Type B pancreatic cell (in vitro differentiated cells): ENCODE data around the gene TRAIP. TPM values are rescaled to one million over a fixed set of nuclear protein-coding genes. Genes with fewer than 3 reads are reported as not detected.
"Not testable (repeated sequence)": the region's sequence is repeated elsewhere in the genome, so short reads cannot be mapped to it uniquely, and the experiment has no call there.

Experiments used
- DNase-seq: peaks from one replicate; pipeline ENCODE4 v3.0.0; 2021; ENCODE audit warnings: mixed read lengths; ENCODE audit not compliant: unreplicated experiment; ENCODE audit errors: extremely low spot score
- H3K27ac Mint-ChIP-seq: 2 replicates; pipeline ENCODE4 v1.8.0; 2021; ENCODE audit warnings: mild to moderate bottlenecking, mixed read lengths
- H3K27me3 Mint-ChIP-seq: 2 replicates; pipeline ENCODE4 v1.8.0; 2021; ENCODE audit warnings: mixed read lengths
- H3K36me3 Mint-ChIP-seq: 2 replicates; pipeline ENCODE4 v1.8.0; 2021; ENCODE audit warnings: mixed read lengths
- H3K4me1 Mint-ChIP-seq: one replicate; pipeline ENCODE4 v1.8.0; 2021; ENCODE audit warnings: mixed read lengths; ENCODE audit not compliant: unreplicated experiment
- H3K4me3 Mint-ChIP-seq: 2 replicates; pipeline ENCODE4 v1.8.0; 2021; ENCODE audit warnings: mild to moderate bottlenecking, mixed read lengths
- H3K9me3 Mint-ChIP-seq: 2 replicates; pipeline ENCODE4 v1.8.0; 2021; ENCODE audit warnings: mixed read lengths
- long read RNA-seq: library from polyadenylated mRNA; unstranded; transcript quantifications from one replicate; pipeline ENCODE4 v2.0.0, GENCODE V29; 2020
- total RNA-seq: library from RNA; stranded (reverse); gene quantifications from 2 replicates; pipeline ENCODE4 v1.2.1, GENCODE V29; 2021; ENCODE audit warnings: low replicate concordance
- TF ChIP-seq, protein P1 (sequence below): fragments of 200-600 bp; sonication (generic); conservative IDR thresholded peaks from 2 replicates; pipeline ENCODE4 v1.5.0; 2021; ENCODE audit warnings: antibody characterized with exemption, mild to moderate bottlenecking

The TRAIP gene, protein sequence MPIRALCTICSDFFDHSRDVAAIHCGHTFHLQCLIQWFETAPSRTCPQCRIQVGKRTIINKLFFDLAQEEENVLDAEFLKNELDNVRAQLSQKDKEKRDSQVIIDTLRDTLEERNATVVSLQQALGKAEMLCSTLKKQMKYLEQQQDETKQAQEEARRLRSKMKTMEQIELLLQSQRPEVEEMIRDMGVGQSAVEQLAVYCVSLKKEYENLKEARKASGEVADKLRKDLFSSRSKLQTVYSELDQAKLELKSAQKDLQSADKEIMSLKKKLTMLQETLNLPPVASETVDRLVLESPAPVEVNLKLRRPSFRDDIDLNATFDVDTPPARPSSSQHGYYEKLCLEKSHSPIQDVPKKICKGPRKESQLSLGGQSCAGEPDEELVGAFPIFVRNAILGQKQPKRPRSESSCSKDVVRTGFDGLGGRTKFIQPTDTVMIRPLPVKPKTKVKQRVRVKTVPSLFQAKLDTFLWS
- total RNA-seq, result 7.5 and 23.0 TPM in 2 replicates
- long read RNA-seq, transcript TRAIP-201 (15 exons, 2,028 nt), result major isoform, 27 of 33 reads
- long read RNA-seq, partial matches to known transcripts, result 1 of 33 reads
- long read RNA-seq, other reads (novel, unspliced or antisense), result 5 of 33 reads

DNA sequence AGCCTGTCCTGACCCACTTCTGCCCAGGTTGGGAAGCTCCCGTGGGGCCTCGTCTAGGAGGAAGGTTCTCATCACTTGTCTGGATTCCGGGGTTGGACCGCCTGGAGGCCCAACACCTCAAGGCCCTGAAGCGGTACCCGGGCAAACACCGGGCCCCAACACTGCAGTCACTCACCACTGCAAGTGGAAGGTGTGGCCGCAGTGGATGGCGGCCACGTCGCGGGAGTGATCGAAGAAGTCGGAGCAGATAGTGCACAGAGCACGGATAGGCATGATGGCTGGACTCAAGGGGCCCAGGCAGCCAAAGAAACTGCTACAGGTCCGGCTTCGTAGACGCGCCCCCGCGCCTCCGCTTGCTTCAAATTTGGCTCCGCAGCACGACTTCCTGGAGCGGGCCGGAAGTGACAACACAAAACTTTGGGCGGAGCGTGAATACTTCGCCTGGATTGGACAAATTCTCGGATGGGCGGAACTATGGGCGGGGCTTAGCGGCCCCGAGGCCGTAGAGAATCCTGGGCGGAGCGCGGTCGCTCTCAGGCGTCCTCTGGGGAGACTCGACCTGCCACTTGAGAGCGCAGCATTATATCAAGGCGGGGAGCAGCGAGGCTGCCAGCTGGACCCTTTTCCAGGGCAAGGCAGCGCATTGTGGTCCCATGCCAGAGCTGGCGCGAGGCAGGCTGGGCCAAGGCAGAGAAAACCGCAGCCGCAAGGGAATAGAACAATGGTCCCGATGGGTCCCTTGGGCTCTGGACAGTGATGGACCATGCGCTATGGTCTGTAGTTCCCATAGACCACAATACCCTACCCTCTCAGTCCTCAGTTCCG, at the start of gene TRAIP:
Gene TRAIP (minus strand): TSS at position 384 of the 825 bp plus-strand sequence. CDS start 111 bp downstream, at position 273.
- no peaks in the 10 kb centered on the region for H3K4me1 Mint-ChIP-seq
- no peaks in the 10 kb centered on the region for H3K9me3 Mint-ChIP-seq
- H3K4me3 Mint-ChIP-seq, result peak within 1 kb of the TSS; percentile 92
- peak within 1 kb of the TSS; percentile 77 for H3K27ac Mint-ChIP-seq
- no peaks in the 10 kb centered on the region for H3K27me3 Mint-ChIP-seq
- no peaks in the 10 kb centered on the region for H3K36me3 Mint-ChIP-seq
- peak; percentile 95 for DNase-seq
- TF ChIP-seq, protein P1, sequence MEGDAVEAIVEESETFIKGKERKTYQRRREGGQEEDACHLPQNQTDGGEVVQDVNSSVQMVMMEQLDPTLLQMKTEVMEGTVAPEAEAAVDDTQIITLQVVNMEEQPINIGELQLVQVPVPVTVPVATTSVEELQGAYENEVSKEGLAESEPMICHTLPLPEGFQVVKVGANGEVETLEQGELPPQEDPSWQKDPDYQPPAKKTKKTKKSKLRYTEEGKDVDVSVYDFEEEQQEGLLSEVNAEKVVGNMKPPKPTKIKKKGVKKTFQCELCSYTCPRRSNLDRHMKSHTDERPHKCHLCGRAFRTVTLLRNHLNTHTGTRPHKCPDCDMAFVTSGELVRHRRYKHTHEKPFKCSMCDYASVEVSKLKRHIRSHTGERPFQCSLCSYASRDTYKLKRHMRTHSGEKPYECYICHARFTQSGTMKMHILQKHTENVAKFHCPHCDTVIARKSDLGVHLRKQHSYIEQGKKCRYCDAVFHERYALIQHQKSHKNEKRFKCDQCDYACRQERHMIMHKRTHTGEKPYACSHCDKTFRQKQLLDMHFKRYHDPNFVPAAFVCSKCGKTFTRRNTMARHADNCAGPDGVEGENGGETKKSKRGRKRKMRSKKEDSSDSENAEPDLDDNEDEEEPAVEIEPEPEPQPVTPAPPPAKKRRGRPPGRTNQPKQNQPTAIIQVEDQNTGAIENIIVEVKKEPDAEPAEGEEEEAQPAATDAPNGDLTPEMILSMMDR, result no peak

DNA sequence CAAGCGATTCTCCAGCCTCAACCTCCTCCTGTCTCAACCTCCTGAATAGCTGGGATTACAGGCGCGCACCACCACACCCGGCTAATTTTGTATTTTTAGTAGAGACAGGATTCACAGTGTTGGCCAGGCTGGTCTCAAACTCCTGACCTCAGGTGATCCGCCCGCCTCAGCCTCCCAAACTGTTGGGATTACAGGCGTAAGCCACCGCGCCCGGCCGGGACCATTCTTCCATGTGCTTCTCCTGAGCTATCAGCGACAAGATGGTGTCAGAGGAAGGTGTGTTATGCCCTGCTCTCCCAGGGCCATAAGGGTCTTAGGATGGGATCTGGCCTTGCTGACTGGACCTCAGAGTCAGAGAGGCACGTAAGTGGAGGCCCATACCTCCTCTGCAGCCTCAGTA, 48.1 kb upstream of the TRAIP start:
- H3K4me1 Mint-ChIP-seq, H3K27me3 Mint-ChIP-seq, H3K36me3 Mint-ChIP-seq, H3K9me3 Mint-ChIP-seq, H3K4me3 Mint-ChIP-seq, DNase-seq, H3K27ac Mint-ChIP-seq: not testable (repeated sequence)

DNA sequence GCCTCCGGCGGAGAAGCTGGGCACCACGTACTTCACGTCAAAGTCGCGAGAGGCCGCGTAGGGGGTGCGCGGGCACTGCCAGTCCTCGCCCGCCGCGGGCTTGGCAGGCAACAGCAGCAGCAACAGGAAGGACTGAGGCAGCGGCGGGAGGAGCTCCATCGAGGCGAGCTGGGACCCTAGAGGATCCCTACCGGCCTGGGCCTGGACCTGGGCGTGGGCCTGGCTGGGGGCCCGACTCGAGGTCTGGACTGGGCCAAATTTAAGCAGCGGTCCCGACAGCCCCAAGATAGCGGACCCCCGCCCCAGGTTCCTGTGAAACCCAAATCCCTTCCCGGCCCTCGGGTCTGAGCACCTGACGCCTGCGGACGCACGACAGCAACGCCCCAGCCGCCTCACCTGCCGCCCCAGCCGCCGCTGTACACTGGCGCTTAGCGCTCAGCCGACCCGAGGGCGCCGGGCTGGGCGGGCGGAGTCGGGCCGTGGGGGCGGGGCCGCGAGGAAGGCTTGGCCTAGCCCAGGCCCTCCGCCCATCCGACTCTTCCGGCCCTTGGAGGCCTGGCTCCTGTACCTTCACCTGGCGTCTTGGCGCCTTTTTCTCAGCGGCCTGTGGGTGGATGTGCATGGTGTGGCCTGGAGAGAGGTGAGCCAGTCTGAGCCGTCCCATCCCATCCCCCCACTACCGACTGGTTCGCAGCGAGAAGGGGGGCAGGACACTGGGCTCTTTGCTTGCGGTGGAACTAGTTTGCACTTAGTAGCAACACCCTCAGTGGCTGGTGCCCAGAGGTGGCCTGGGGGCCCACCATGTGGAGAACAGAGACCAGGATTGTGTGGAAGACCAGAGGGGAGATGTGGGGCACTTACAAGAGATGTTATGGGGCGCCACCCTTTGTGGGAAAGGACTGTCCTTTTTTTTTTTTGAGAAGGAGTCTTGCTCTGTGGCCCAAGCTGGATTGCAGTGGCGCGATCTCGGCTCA, 47.4 kb upstream of the TRAIP start, which contains the start of gene MST1R:
Gene MST1R (minus strand): TSS at position 423 of the 974 bp plus-strand sequence. CDS start 264 bp downstream, at position 159.
- peak; percentile 80 for DNase-seq
- peak within 1 kb of the TSS; percentile 65 for H3K27ac Mint-ChIP-seq
- no peaks in the 10 kb centered on the region for H3K27me3 Mint-ChIP-seq
- H3K36me3 Mint-ChIP-seq, result no peaks in the 10 kb centered on the region
- peaks cover 5% of the 10 kb centered on the region for H3K4me1 Mint-ChIP-seq
- TF ChIP-seq, protein P1, result no peak
- peak within 1 kb of the TSS; percentile 65 for H3K4me3 Mint-ChIP-seq
- H3K9me3 Mint-ChIP-seq, result no peaks in the 10 kb centered on the region

DNA sequence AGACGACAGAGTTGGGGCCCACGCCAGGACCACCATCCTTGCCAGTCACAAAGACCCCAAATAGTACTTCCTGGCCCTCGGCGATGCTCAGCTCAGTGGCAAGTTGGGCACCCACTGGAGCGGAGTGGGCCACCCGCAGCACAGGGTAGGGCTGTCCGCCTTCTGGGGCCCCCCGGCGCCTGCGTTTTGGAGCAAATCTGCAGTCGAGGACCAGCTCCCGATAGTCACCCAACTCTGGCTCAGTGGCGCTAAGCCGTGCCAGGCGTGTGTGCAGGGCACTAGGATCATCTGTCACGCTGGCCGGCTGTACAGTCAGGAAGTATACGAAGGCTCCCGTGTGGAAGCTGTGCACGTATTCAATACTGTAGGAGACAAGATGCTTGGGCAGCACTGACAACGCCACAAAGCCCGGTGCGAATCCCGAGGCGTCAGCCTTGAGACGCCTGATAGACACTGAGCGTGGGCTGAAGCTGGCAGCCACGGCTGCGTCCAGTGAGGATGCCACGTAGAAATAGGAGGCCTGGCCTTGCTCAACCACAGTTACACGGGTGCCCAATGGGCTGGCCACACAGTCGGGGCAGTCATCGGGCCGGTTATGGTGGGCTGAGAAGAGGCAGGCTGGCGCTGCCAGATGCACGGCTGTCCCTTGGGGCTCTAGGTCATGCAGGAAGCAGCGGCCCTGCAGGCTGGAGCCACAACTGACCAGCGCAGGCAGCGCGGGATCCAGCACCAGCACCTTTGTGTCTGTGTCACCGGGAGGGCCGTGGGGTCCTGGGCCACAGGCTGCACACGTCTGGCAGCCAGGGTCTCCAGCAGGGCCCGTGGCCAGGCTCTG, 46.4 kb upstream of the TRAIP start:
- Mint-ChIP-seq H3K27ac (no peak overlapping the region), H3K4me1 (peaks cover 5% of the 10 kb centered on the region), H3K4me3 (no peak overlapping the region), H3K9me3 (no peaks in the 10 kb centered on the region), H3K36me3 (no peaks in the 10 kb centered on the region), H3K27me3 (no peaks in the 10 kb centered on the region)
- TF ChIP-seq, protein P1, result no peak
- no peak for DNase-seq
